HG03460 (cell line): ENCODE data around the gene OR1J2.
"Not testable (repeated sequence)": the region's sequence is repeated elsewhere in the genome, so short reads cannot be mapped to it uniquely, and the experiment has no call there.

Source experiments
- ATAC-seq: cut with Tn5 transposase; IDR thresholded peaks from one replicate; pipeline ENCODE4 v1.9.1; 2021; ENCODE audit not compliant: unreplicated experiment

The OR1J2 gene

GRCh38 chr9:122510502-122510901, at the start of gene OR1J2:
TSS of gene OR1J2 (plus strand) at chr9:122510802. CDS start at chr9:122510802, 0 bp downstream.
- ATAC-seq: no peak

DNA sequence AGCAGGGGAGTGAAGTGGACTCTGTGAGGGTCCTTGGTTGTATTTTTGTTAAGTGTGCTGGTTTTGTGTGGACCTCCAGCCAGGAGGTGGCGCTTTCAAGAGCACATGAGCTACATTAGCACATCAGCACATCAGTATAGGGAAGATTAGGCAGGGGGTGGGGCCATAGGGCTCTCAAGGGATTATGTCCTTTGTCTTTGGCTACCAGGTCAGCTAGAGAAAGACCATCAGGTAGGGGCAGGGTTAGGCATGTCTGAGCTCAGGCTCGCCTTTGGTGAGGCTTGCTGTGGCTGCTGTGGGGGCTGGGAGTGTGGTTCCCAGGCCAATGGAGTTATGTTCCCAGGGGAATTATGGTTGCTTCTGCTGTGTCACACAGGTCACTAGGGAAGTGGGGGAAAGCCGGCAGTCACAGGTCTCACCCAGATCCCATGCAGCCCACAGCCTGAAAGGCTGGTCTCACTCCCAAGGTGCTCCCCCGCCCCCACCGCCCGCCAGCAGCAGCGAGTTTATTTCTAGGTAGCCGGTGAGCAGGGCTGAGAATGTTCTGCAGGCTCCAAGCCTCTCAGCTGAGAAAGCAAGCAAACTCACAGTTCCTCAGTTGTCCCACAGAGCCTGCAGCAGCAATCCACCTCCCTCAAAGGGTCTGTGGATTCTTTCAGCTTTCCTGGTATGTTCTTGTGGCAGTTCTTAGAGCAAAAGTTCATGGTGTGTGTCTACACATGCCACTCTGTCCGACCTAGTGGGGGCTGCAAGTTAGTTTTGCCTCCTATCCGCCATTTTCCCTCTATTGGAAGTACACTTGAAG, 46.6 kb upstream of the OR1J2 start:
- ATAC-seq: no peak

GRCh38 chr9:122464633-122465567, 45.7 kb upstream of the OR1J2 start:
- no peak for ATAC-seq

DNA sequence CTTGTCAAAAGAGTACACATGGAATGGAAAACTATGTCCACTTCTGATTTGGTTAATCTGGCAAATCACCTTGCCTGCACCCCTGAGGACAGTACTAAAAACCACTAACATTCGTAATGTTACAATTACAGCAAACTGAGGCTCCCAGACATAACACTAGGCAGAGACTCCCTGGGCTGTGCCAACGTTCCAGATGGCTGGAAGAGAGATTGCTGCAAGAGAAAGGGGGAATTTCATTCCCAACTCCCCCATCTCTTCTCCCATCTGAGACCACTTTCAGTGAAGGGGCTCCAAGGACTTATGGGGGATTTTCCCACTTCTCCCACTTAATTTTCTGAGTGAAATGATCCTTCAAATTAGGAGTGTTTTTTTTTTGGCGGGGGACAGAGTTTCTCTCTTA, 44.1 kb upstream of the OR1J2 start:
- no peak for ATAC-seq

- no peak for ATAC-seq
These were observed 41.9 kb upstream of the OR1J2 start for GRCh38 chr9:122468735-122469134.

- no peak for ATAC-seq
These were observed 36.0 kb upstream of the OR1J2 start for GRCh38 chr9:122474561-122474960.

- no peak for ATAC-seq
These were observed 34.9 kb upstream of the OR1J2 start for GRCh38 chr9:122475717-122476116.

- no peak for ATAC-seq
These were observed 33.3 kb upstream of the OR1J2 start for GRCh38 chr9:122477346-122477745.

DNA sequence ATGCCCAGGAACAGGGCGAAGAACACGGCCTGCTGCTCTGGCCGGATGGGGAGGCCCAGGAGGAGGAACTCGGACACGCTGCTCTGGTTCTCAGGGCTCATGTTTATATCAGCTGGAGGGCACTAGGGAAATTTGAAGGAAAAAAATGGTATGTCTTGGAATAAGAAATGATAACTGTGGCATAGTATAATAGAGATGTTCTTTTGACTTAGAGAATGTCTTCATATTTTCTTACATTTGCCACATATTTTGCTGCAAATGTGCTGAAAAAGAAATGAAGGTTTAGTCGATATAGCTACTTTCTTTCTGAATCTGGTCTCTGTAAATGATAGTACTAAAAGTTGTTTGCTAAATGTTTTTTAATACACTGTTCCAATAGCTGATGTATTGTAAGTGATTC, 32.8 kb upstream of the OR1J2 start, which contains the start of gene OR1J1:
TSS of gene OR1J1 (minus strand) at position 101 of the 400 bp plus-strand sequence. CDS start at position 101, 0 bp downstream.
- ATAC-seq: no peak

DNA sequence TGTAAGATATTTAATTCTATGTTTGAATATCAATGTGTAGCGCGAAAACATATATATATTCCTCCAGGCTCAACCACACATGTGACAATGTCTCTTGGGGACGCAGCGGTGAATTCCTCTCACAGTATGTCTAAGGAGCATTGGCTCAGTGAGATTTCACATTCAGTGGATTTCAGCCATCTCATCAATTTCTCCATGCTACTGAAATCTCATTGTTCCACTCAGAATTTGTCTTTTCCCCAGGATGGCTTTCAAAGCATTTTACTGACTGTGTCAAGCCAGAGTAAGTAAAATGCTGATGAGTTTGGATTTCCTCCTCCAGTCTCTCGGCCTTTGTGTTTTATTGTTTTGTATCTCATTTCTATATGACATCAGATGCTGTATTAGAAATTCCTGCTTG, 31.5 kb upstream of the OR1J2 start:
- no peak for ATAC-seq

DNA sequence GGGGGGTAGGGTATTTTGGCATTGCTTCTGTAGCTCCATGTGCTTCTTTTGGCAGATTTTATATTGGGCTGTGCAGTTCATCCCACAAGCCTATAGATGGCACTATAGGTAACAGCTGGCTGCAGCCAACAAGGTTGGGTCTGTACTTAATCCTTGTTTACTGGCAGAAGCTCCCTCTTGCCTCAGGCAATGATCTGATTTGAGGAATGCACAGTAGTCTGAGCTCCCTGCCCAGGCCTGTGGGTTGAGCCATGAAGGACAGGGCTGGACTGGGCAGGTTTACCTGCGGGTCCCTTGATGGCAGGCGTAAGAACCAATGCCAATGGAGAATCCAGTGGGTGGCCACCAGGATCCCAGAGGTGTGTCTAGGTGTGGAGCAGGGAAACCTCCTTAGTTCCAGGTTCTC, 11.7 kb upstream of the OR1J2 start:
- no peak for ATAC-seq

DNA sequence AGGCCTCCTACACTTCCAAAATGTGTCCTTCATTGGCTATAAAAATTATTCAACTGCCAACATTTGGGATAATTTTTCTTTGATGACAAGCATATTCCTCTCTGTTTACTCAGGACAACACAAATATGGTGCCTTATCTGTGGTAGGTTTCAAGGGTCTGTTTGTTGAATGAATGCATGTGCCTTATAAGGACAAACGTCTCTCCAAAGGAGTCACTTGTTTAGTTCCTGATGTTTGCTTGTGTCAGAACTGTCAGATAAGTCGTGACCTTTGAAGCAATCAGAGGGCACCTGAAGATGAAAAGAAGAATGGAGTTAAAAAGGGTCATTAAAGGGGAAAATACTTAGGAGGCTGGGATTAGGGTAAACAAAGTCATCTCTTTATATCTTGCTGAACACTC, 3.6 kb upstream of the OR1J2 start:
- no peak for ATAC-seq

- ATAC-seq: no peak
These were observed 7.6 kb downstream of the OR1J2 start for GRCh38 chr9:122518226-122518625.

DNA sequence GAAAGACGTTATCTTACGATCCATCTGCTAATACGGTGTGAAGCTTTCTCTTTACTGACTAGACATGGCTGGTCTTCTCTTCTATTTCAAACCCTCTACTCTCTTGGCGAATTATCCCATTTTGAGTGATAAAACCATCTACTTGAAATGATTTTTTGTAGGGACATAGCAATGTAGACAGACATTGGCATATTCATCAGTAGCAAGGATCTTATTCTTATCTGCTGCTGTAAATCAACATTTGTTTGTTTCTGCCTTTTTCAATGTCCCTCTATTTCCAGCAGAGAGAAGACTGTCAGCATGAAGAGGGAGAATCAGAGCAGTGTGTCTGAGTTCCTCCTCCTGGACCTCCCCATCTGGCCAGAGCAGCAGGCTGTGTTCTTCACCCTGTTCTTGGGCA, 8.2 kb downstream of the OR1J2 start, which contains the start of gene OR1J4:
TSS of gene OR1J4 (plus strand) at position 301 of the 400 bp plus-strand sequence. CDS start at position 301, 0 bp downstream.
- no peak for ATAC-seq

DNA sequence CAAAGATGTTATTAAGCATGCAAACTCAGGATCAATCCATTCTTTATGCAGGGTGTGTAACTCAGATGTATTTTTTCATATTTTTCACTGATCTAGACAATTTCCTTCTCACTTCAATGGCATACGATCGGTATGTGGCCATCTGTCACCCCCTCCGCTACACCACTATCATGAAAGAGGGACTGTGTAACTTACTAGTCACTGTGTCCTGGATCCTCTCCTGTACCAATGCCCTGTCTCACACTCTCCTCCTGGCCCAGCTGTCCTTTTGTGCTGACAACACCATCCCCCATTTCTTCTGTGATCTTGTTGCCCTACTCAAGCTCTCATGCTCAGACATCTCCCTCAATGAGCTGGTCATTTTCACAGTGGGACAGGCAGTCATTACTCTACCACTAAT, 8.8 kb downstream of the OR1J2 start:
- no peak for ATAC-seq

DNA sequence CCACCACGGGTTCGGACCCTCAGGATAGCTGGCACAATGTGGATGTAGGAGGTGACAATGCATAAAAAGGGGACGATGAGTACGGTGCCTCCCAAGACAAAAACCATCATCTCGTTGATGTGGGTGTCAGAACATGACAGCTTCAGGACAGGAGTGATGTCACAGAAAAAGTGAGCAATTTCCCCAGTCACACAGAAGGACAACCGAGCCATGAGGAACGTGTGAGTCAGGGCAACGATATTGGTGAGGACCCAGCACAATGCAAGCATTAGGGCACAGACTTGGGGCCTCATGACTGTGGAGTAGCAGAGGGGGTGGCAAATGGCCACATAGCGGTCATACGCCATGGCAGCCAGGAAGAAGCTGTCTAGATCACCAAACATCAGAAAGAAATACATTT, 16.0 kb downstream of the OR1J2 start:
- no peak for ATAC-seq

DNA sequence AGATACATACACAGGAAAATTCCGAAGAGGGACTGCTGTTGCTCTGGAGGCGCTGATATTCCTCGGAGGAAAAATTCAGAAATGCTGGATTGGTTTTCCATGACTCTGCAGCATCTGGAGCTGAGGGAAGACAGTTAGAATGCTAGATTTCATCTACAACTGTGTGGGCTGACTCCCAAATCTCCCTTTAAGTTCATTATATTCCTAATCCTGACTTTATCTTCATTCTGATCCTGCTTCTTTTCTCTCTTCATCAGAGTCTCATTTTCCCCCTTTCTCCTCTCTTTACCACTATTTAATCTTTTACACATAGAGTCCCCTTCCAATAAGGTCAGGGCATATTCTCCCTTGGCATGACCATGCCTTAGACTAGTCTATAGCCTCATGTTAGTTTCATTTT, 16.6 kb downstream of the OR1J2 start, which contains the start of gene OR1N1:
TSS of gene OR1N1 (minus strand) at position 101 of the 400 bp plus-strand sequence. CDS start at position 101, 0 bp downstream.
- no peak for ATAC-seq

DNA sequence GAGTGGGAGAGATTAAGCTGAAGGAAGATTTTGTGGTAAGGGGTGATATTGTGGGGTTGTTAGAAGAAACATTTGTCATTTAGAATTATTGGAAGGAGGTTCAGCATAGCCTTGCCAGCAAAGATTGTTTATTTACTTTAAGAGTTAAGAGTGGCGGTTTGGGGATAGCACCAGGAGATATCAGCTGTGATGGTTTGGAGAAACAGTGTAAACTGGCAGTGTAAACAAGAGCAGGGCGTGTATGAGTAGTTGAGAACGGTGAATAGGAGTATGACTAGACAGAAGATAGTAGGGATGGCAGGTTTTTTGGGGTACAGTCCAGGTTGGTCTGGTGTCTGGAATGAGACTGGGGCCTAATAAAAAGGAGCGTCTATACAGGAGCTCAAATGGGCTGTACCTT, 20.6 kb downstream of the OR1J2 start:
- not testable (repeated sequence) for ATAC-seq

GRCh38 chr9:122536134-122536533, 25.5 kb downstream of the OR1J2 start:
- ATAC-seq: no peak

GRCh38 chr9:122537066-122537465, 26.5 kb downstream of the OR1J2 start:
- ATAC-seq: not testable (repeated sequence)

- ATAC-seq: no peak
These were observed 28.2 kb downstream of the OR1J2 start for GRCh38 chr9:122538757-122539156.
